ENCODE measurements around the gene PHEX. TPM values are rescaled to one million over a fixed set of nuclear protein-coding genes. Genes with fewer than 3 reads are reported as not detected.

The PHEX gene
- total RNA-seq, 1 donor from 2014 or later, result 1.6 TPM

DNA sequence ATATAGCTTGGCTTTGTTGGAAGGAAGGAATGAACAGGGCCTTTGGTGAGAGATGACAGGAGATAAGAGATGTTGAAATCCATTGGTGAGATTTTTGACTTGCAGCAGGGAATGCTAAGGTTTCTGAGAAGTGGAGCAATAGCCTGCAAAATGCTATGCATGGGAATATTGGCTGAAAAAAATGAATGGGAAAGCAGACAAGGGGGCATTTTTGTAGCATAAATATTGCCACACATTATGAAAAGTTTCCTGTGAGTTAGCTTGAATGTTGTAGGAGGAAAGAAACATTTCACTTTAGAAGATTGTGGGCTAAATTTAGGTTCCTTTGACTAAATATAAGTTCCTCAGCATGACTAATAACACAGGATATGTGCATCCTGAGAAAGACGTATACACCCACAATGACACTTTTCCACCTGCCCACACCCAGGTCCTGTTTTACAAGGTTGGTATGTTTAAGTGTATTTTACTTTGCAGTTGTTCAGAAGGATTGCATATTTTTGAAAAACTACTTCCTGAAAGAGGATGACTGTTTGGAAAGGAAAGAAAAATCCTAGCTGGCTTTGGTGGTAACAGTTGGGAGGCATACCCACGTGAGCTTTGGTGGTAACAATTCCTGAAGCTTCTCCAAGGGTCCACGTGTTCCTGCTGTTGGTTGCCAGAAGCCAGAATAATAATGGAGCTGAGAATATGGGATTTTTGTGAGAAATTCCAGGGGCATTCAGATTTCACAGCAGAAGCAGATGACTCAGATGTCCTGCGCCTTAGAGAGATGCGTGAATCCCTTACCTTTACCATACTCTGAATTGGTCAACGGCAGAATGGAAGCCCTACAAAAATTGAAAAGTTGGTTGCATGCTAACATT lies 28.5 kb downstream of the PHEX start:
- no peak for DNase-seq (ENCODE audit: extremely low spot score, unreplicated experiment)
- peak overlapping the region; percentile 94 for H3K27ac Mint-ChIP-seq
- peak overlapping the region; percentile 60 for H3K4me3 Mint-ChIP-seq
- TF ChIP-seq, protein P1, sequence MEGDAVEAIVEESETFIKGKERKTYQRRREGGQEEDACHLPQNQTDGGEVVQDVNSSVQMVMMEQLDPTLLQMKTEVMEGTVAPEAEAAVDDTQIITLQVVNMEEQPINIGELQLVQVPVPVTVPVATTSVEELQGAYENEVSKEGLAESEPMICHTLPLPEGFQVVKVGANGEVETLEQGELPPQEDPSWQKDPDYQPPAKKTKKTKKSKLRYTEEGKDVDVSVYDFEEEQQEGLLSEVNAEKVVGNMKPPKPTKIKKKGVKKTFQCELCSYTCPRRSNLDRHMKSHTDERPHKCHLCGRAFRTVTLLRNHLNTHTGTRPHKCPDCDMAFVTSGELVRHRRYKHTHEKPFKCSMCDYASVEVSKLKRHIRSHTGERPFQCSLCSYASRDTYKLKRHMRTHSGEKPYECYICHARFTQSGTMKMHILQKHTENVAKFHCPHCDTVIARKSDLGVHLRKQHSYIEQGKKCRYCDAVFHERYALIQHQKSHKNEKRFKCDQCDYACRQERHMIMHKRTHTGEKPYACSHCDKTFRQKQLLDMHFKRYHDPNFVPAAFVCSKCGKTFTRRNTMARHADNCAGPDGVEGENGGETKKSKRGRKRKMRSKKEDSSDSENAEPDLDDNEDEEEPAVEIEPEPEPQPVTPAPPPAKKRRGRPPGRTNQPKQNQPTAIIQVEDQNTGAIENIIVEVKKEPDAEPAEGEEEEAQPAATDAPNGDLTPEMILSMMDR (conservative IDR thresholded peaks at IDR 0.05), result no peak
- no peaks in the 10 kb centered on the region for H3K27me3 Mint-ChIP-seq
- peaks cover 14% of the 10 kb centered on the region for H3K9me3 Mint-ChIP-seq
- no peaks in the 10 kb centered on the region for H3K4me1 Mint-ChIP-seq (ENCODE audit: unreplicated experiment)
- peaks cover 5% of the 10 kb centered on the region for H3K36me3 Mint-ChIP-seq

DNA sequence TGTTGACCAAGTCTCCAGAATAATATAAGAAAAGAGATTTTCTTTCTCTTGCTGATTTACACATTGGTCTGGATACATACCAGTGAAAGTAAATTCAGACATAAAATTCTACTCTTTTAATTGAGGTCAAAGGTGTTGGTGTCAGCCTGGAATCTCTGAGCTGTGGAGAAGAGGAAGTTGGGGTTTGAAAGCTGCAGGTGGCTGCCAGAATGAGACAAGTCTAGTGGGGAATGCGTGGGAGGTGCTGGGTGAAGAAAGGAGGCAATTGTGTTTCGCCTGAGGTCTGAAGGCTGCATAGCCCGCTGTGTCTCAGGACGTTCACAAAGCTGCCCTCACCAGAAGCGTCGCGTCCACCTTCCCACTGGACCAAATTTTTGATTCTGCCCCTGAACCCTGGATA lies 31.2 kb downstream of the PHEX start:
- Mint-ChIP-seq H3K27me3 (no peaks in the 10 kb centered on the region), H3K36me3 (no peaks in the 10 kb centered on the region), H3K27ac (no peak overlapping the region), H3K9me3 (peaks cover 5% of the 10 kb centered on the region), H3K4me3 (no peak overlapping the region), H3K4me1 (ENCODE audit: unreplicated experiment) (no peaks in the 10 kb centered on the region)
- DNase-seq (ENCODE audit: extremely low spot score, unreplicated experiment), result no peak
- TF ChIP-seq, protein P1 (conservative IDR thresholded peaks at IDR 0.05), result no peak

DNA sequence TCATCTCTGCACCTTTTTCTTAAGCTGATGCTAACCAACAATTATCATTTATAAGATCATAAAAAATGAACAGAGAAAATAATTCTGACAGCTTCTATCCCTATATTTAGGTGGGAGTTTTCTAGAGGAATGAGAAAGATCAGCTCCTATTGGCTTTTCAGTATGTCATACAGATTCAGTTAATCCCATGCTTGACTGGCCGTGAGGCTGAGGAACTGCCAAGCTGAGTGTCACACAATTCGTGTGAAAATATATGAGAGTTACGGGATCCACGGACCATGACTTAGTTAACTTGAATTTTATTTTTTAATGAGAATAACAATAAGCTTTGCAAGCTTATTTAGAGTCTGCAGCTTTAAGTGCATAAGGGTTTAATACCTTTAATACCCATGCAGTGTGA lies 37.5 kb downstream of the PHEX start:
- no peaks in the 10 kb centered on the region for H3K27me3 Mint-ChIP-seq
- H3K4me1 Mint-ChIP-seq (ENCODE audit: unreplicated experiment), result no peaks in the 10 kb centered on the region
- TF ChIP-seq, protein P1 (conservative IDR thresholded peaks at IDR 0.05), result no peak
- DNase-seq (ENCODE audit: extremely low spot score, unreplicated experiment), result no peak
- no peak overlapping the region for H3K27ac Mint-ChIP-seq
- no peaks in the 10 kb centered on the region for H3K9me3 Mint-ChIP-seq
- no peak overlapping the region for H3K4me3 Mint-ChIP-seq
- H3K36me3 Mint-ChIP-seq, result no peaks in the 10 kb centered on the region

DNA sequence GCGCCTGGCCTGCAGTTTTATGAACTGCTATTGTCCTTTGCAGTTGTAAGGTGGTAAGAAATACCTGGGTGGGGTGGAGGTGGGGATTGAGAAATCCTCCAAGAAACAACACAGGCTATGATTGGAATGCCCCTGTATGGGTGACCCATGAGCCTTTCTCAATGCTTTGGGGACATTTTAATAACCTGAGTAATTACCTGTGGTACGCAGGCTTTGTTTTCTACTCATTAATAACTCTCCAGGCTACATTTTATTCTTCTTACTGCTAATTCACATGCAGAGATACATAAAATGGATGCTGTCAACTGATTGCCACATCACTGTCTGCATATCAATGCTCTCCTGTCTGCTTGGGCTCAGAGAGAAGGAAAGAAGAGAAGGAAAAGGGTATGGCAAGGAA lies 41.8 kb downstream of the PHEX start:
- H3K4me3 Mint-ChIP-seq, result peak overlapping the region; percentile 13
- H3K9me3 Mint-ChIP-seq, result peaks cover 4% of the 10 kb centered on the region
- H3K36me3 Mint-ChIP-seq, result no peaks in the 10 kb centered on the region
- no peak for DNase-seq (ENCODE audit: extremely low spot score, unreplicated experiment)
- TF ChIP-seq, protein P1 (conservative IDR thresholded peaks at IDR 0.05), result no peak
- H3K27ac Mint-ChIP-seq, result peak overlapping the region; percentile 95
- H3K27me3 Mint-ChIP-seq, result no peaks in the 10 kb centered on the region
- no peaks in the 10 kb centered on the region for H3K4me1 Mint-ChIP-seq (ENCODE audit: unreplicated experiment)

DNA sequence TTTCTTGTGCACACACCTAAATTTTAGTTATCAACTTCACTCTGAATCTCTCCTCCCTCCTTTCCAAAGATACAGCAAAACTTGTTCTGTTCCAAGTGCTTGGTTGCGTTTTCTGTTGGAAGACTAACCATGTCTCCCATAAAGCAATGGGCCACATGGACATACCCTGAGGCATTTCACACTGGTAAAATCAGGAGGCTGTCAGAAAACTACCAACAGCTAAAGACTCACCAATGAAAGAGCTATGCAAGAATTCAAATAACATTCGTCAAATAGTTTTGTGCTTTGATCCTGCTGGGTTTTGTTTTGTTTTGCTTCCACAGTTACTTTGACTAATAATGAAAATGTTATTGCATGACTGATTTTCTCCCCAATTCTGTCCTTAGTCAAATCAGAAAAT lies 46.0 kb downstream of the PHEX start:
- Mint-ChIP-seq H3K27ac (peak overlapping the region; percentile 80), H3K4me3 (no peak overlapping the region), H3K4me1 (ENCODE audit: unreplicated experiment) (no peaks in the 10 kb centered on the region), H3K27me3 (no peaks in the 10 kb centered on the region), H3K36me3 (no peaks in the 10 kb centered on the region), H3K9me3 (peaks cover 15% of the 10 kb centered on the region)
- TF ChIP-seq, protein P1 (conservative IDR thresholded peaks at IDR 0.05), result no peak
- DNase-seq (ENCODE audit: extremely low spot score, unreplicated experiment), result no peak

Measured in type B pancreatic cell (in vitro differentiated cells).